Mesenchymal stem cell (in vitro differentiated cells and primary cell): Measurements from ENCODE around the gene ACO2.

Experiments
- DNase-seq: peaks from one replicate; pipeline ENCODE4 v3.0.0-alpha.2; 2013
- H2AFZ ChIP-seq: one replicate; pipeline ENCODE4 v1.6.1; 2013; ENCODE audit warnings: low read depth, mild to moderate bottlenecking, control low read depth, inconsistent platforms, low read length, moderate library complexity
- H2AK5ac ChIP-seq: 2 replicates; pipeline ENCODE4 v1.6.1; 2013; ENCODE audit warnings: low read length, moderate library complexity, mild to moderate bottlenecking, inconsistent platforms; ENCODE audit not compliant: severe bottlenecking
- H2BK120ac ChIP-seq: one replicate; pipeline ENCODE4 v1.6.1; 2013; ENCODE audit warnings: low read depth, mild to moderate bottlenecking, inconsistent platforms, low read length, moderate library complexity
- H2BK12ac ChIP-seq, 2 experiments: one replicate each; pipeline ENCODE4 v1.6.1; 2013; ENCODE audit warnings: inconsistent platforms in 2 of 2, low read length in 2 of 2, mild to moderate bottlenecking in 2 of 2, moderate library complexity in 2 of 2, control low read depth in 1 of 2
- H2BK15ac ChIP-seq: one replicate; pipeline ENCODE4 v1.6.1; 2013; ENCODE audit warnings: mild to moderate bottlenecking, low read depth, inconsistent platforms; ENCODE audit not compliant: poor library complexity, severe bottlenecking
- H2BK5ac ChIP-seq: 2 replicates; pipeline ENCODE4 v1.6.1; 2013; ENCODE audit warnings: low read depth, mild to moderate bottlenecking, low read length, control low read depth, inconsistent platforms; ENCODE audit not compliant: poor library complexity, severe bottlenecking
- H3K14ac ChIP-seq, 2 experiments: one replicate each; pipeline ENCODE4 v1.6.1; 2013; ENCODE audit warnings: inconsistent platforms in 2 of 2, low read length in 2 of 2, control low read depth in 1 of 2, mild to moderate bottlenecking in 1 of 2, moderate library complexity in 1 of 2
- H3K18ac ChIP-seq, 2 experiments: one replicate each; pipeline ENCODE4 v1.6.1; 2013; ENCODE audit warnings: inconsistent platforms in 2 of 2, low read length in 2 of 2, control low read depth in 1 of 2, low read depth in 1 of 2, mild to moderate bottlenecking in 1 of 2
- H3K23ac ChIP-seq, 2 experiments: one replicate each; pipeline ENCODE4 v1.6.1; 2013; ENCODE audit warnings: inconsistent platforms in 2 of 2, low read length in 2 of 2, mild to moderate bottlenecking in 2 of 2, moderate library complexity in 2 of 2, control low read depth in 1 of 2
- H3K27ac ChIP-seq: 2 replicates; pipeline ENCODE4 v1.5.1; 2013; ENCODE audit warnings: mild to moderate bottlenecking, moderate library complexity, low read length, control low read depth, inconsistent platforms; ENCODE audit not compliant: poor library complexity, severe bottlenecking
- H3K27me3 ChIP-seq, 2 experiments: 2 replicates each; pipeline versions ENCODE4 v1.6.1 to v1.7.0; 2013; ENCODE audit warnings: low read length in 2 of 2, mild to moderate bottlenecking in 2 of 2, moderate library complexity in 2 of 2, control low read depth in 1 of 2, inconsistent platforms in 1 of 2; ENCODE audit not compliant: control insufficient read depth in 1 of 2, insufficient read depth in 1 of 2
- H3K36me3 ChIP-seq, 2 experiments: 2 replicates each; pipeline versions ENCODE4 v1.6.1 to v1.7.0; 2013; ENCODE audit warnings: low read length in 2 of 2, control low read depth in 1 of 2, inconsistent platforms in 1 of 2, low read depth in 1 of 2, mild to moderate bottlenecking in 1 of 2; ENCODE audit not compliant: insufficient read depth in 2 of 2, control insufficient read depth in 1 of 2
- H3K4ac ChIP-seq, 2 experiments: one replicate each; pipeline ENCODE4 v1.6.1; 2013; ENCODE audit warnings: inconsistent platforms in 2 of 2, low read length in 2 of 2, mild to moderate bottlenecking in 2 of 2, moderate library complexity in 2 of 2, control low read depth in 1 of 2, low read depth in 1 of 2
- H3K4me1 ChIP-seq: 2 replicates; pipeline ENCODE4 v1.6.1; 2013; ENCODE audit warnings: low read depth, low read length, control low read depth; ENCODE audit not compliant: control insufficient read depth, insufficient read depth
- H3K4me2 ChIP-seq: 2 replicates; pipeline ENCODE4 v1.6.1; 2013; ENCODE audit warnings: low read length, mild to moderate bottlenecking, inconsistent platforms; ENCODE audit not compliant: poor library complexity, severe bottlenecking
- H3K4me3 ChIP-seq, 2 experiments: 2 replicates each; pipeline versions ENCODE4 v1.5.1 to v1.7.0; 2013; ENCODE audit warnings: low read length in 2 of 2, mild to moderate bottlenecking in 2 of 2, control low read depth in 1 of 2, low read depth in 1 of 2; ENCODE audit not compliant: insufficient read depth in 1 of 2
- H3K79me1 ChIP-seq: replicated peaks from 2 replicates; pipeline ENCODE4 v1.6.1; 2013; ENCODE audit warnings: mild to moderate bottlenecking, control low read depth, low read length, inconsistent platforms; ENCODE audit not compliant: poor library complexity, severe bottlenecking
- H3K9ac ChIP-seq: 2 replicates; pipeline ENCODE4 v1.7.0; 2013; ENCODE audit warnings: mild to moderate bottlenecking, low read length, moderate library complexity
- H3K9me3 ChIP-seq: 2 replicates; pipeline ENCODE4 v1.7.0; 2013; ENCODE audit warnings: mild to moderate bottlenecking, low read length; ENCODE audit not compliant: control insufficient read depth
- H4K8ac ChIP-seq: one replicate; pipeline ENCODE4 v1.6.1; 2013; ENCODE audit warnings: inconsistent platforms, mild to moderate bottlenecking, low read length, moderate library complexity
- H4K91ac ChIP-seq: one replicate; pipeline ENCODE4 v1.6.1; 2013; ENCODE audit warnings: mild to moderate bottlenecking, low read length, inconsistent platforms
- WGBS: methylation state at CpG from one replicate; pipeline ENCODE4 v1.1.7; 2013; ENCODE audit warnings: mixed read lengths; 5-methylcytosine and 5-hydroxymethylcytosine counted together

The ACO2 gene

GRCh38 chr22:41485033-41485432 lies 16.1 kb downstream of the ACO2 start:
- no peak overlapping the region for H4K8ac ChIP-seq
- H3K14ac ChIP-seq: no peak overlapping the region
- H3K4ac ChIP-seq: no peak overlapping the region
- H3K27ac ChIP-seq: no peak overlapping the region
- no peak overlapping the region for H2BK5ac ChIP-seq
- no peak overlapping the region for H3K9ac ChIP-seq
- H4K91ac ChIP-seq: no peak overlapping the region
- no peak for DNase-seq
- H2AK5ac ChIP-seq: no peak overlapping the region
- no peak overlapping the region for H3K23ac ChIP-seq
- peaks cover 28% of the 10 kb centered on the region for H3K79me1 ChIP-seq
- H2BK120ac ChIP-seq: no peak overlapping the region
- H2AFZ ChIP-seq: no peak overlapping the region
- H3K4me3 ChIP-seq: no peak overlapping the region
- no peak overlapping the region for H3K4me2 ChIP-seq
- H3K18ac ChIP-seq: no peak overlapping the region
- 99% methylated on average over 7 of the region's 7 CpGs for WGBS
- peaks cover 13% of the 10 kb centered on the region for H3K4me1 ChIP-seq
- peaks cover 0 to 4% of the 10 kb centered on the region in 2 experiments for H3K36me3 ChIP-seq
- no peaks in the 10 kb centered on the region for H3K27me3 ChIP-seq
- H3K9me3 ChIP-seq: no peaks in the 10 kb centered on the region
- H2BK12ac ChIP-seq: no peak overlapping the region
- no peak overlapping the region for H2BK15ac ChIP-seq

GRCh38 chr22:41487037-41487935 lies 18.4 kb downstream of the ACO2 start:
- Histone ChIP-seq H3K79me1 (peaks cover 22% of the 10 kb centered on the region), H3K4me1 (peaks cover 4% of the 10 kb centered on the region), H3K4ac (no peak overlapping the region), H2AFZ (no peak overlapping the region), H3K18ac (no peak overlapping the region), H3K27ac (no peak overlapping the region), H3K23ac (no peak overlapping the region), H3K4me3 (no peak overlapping the region), H3K9me3 (no peaks in the 10 kb centered on the region), H2BK120ac (no peak overlapping the region), H4K91ac (no peak overlapping the region), H3K4me2 (no peak overlapping the region), H2BK12ac (no peak overlapping the region), H2BK15ac (no peak overlapping the region), H3K14ac (no peak overlapping the region), H2BK5ac (no peak overlapping the region), H3K27me3 (no peaks in the 10 kb centered on the region), H3K9ac (no peak overlapping the region), H3K36me3 (no peaks in the 10 kb centered on the region), H4K8ac (no peak overlapping the region), H2AK5ac (no peak overlapping the region)
- DNase-seq: no peak
- WGBS: 97% methylated on average over 7 of the region's 8 CpGs

GRCh38 chr22:41488076-41488475 lies 19.2 kb downstream of the ACO2 start:
- Histone ChIP-seq H3K36me3 (no peaks in the 10 kb centered on the region), H2AFZ (no peak overlapping the region), H3K9ac (no peak overlapping the region), H3K18ac (no peak overlapping the region), H2BK12ac (no peak overlapping the region), H4K8ac (no peak overlapping the region), H2BK5ac (no peak overlapping the region), H3K4me2 (no peak overlapping the region), H3K4me1 (peaks cover 3% of the 10 kb centered on the region), H3K4ac (no peak overlapping the region), H3K23ac (no peak overlapping the region), H3K27me3 (no peaks in the 10 kb centered on the region), H4K91ac (no peak overlapping the region), H3K79me1 (peaks cover 24% of the 10 kb centered on the region), H3K4me3 (no peak overlapping the region), H3K9me3 (no peaks in the 10 kb centered on the region), H2BK120ac (no peak overlapping the region), H3K27ac (no peak overlapping the region), H2BK15ac (no peak overlapping the region), H3K14ac (no peak overlapping the region), H2AK5ac (no peak overlapping the region)
- 96% methylated on average over 4 of the region's 4 CpGs for WGBS
- DNase-seq: no peak

- H2AFZ ChIP-seq: no peak overlapping the region
- 94% methylated on average over 3 of the region's 3 CpGs for WGBS
- no peaks in the 10 kb centered on the region for H3K36me3 ChIP-seq
- H3K14ac ChIP-seq: no peak overlapping the region
- H3K9me3 ChIP-seq: no peaks in the 10 kb centered on the region
- peaks cover 2% of the 10 kb centered on the region for H3K4me1 ChIP-seq
- no peak overlapping the region for H3K18ac ChIP-seq
- H3K4me2 ChIP-seq: no peak overlapping the region
- H3K79me1 ChIP-seq: peaks cover 24% of the 10 kb centered on the region
- DNase-seq: no peak
- no peak overlapping the region for H3K4me3 ChIP-seq
- H4K8ac ChIP-seq: no peak overlapping the region
- H2BK120ac ChIP-seq: no peak overlapping the region
- H3K9ac ChIP-seq: no peak overlapping the region
- H2BK5ac ChIP-seq: no peak overlapping the region
- H2BK12ac ChIP-seq: no peak overlapping the region
- H2BK15ac ChIP-seq: no peak overlapping the region
- H3K27ac ChIP-seq: no peak overlapping the region
- H3K4ac ChIP-seq: no peak overlapping the region
- H4K91ac ChIP-seq: no peak overlapping the region
- H3K23ac ChIP-seq: no peak overlapping the region
- H2AK5ac ChIP-seq: no peak overlapping the region
- no peaks in the 10 kb centered on the region for H3K27me3 ChIP-seq
Measured at GRCh38 chr22:41488596-41489385, 19.9 kb downstream of the ACO2 start.
